HK-2 (cell line): Measurements from ENCODE around the gene ABTB2.
"Not testable (repeated sequence)": the region's sequence is repeated elsewhere in the genome, so short reads cannot be mapped to it uniquely, and the experiment has no call there.

ENCODE experiments used
- DNase-seq: peaks from one replicate; pipeline ENCODE4 v3.0.0-alpha.2; 2018; ENCODE audit not compliant: unreplicated experiment

The ABTB2 gene

GRCh38 chr11:34190192-34191139 lies 167.3 kb downstream of the ABTB2 start:
- no peak for DNase-seq

- DNase-seq, result no peak
Observed at GRCh38 chr11:34189191-34189590, 168.6 kb downstream of the ABTB2 start.

- no peak for DNase-seq
Observed at GRCh38 chr11:34188181-34188580, 169.6 kb downstream of the ABTB2 start.

- DNase-seq, result no peak
Observed at GRCh38 chr11:34185926-34186841, 171.6 kb downstream of the ABTB2 start.

- no peak for DNase-seq
Observed at GRCh38 chr11:34184505-34185015, 173.2 kb downstream of the ABTB2 start.

- DNase-seq, result no peak
Observed at GRCh38 chr11:34183848-34184391, 173.9 kb downstream of the ABTB2 start.

GRCh38 chr11:34182921-34183685 lies 174.7 kb downstream of the ABTB2 start:
- DNase-seq, result no peak

- DNase-seq, result no peak
Observed at GRCh38 chr11:34182425-34182824, 175.4 kb downstream of the ABTB2 start.

GRCh38 chr11:34181856-34182405 lies 175.9 kb downstream of the ABTB2 start:
- DNase-seq, result no peak

GRCh38 chr11:34181251-34181650 lies 176.6 kb downstream of the ABTB2 start:
- DNase-seq, result no peak

- DNase-seq, result not testable (repeated sequence)
Observed at GRCh38 chr11:34180814-34181165, 177.0 kb downstream of the ABTB2 start.

- no peak for DNase-seq
Observed at GRCh38 chr11:34180040-34180813, 177.6 kb downstream of the ABTB2 start.

GRCh38 chr11:34179026-34179675 lies 178.7 kb downstream of the ABTB2 start:
- no peak for DNase-seq

GRCh38 chr11:34178209-34178821 lies 179.5 kb downstream of the ABTB2 start:
- no peak for DNase-seq

- DNase-seq, result no peak
Observed at GRCh38 chr11:34176751-34177209, 181.0 kb downstream of the ABTB2 start.

- DNase-seq, result no peak
Observed at GRCh38 chr11:34175284-34176019, 182.4 kb downstream of the ABTB2 start.

- peak; percentile 55 for DNase-seq
Observed at GRCh38 chr11:34174412-34175041, 183.3 kb downstream of the ABTB2 start.

GRCh38 chr11:34173050-34173449 lies 184.8 kb downstream of the ABTB2 start:
- no peak for DNase-seq
